K562 (cell line): Measurements from ENCODE around the gene MED15. TPM values are rescaled to one million over a fixed set of nuclear protein-coding genes. Genes with fewer than 3 reads are reported as not detected.
A peak's percentile ranks its signal among the peaks of the same experiment; 100 is the strongest.

Experiments
- CBX5 ChIP-seq: IDR thresholded peaks from 2 replicates; pipeline ENCODE4 v1.6.1; 2014; ENCODE audit warnings: low read depth, borderline replicate concordance
- ELK1 ChIP-seq: sonication (generic); formaldehyde crosslinking; IDR thresholded peaks from 2 replicates; pipeline ENCODE4 v1.8.1; 2022; ENCODE audit warnings: missing genetic modification reagents
- SMC3 ChIP-seq: conservative IDR thresholded peaks from 2 replicates; pipeline ENCODE4 v1.6.1; 2011; ENCODE audit warnings: low read depth, low read length, improper control_type of control experiment; ENCODE audit not compliant: insufficient read depth
- STAT6 ChIP-seq: sonication (generic); formaldehyde crosslinking; IDR thresholded peaks from 2 replicates; pipeline ENCODE4 v1.8.1; 2023; ENCODE audit warnings: mild to moderate bottlenecking, missing genetic modification reagents
- USF1 ChIP-seq: sonication (generic); formaldehyde crosslinking; IDR thresholded peaks from 2 replicates; pipeline ENCODE4 v1.9.0; 2022; ENCODE audit warnings: mild to moderate bottlenecking, missing genetic modification reagents
- ZBTB40 ChIP-seq, 2 experiments: fragments of 450-650 bp in 1 of 2; sonication (generic) in 1 of 2; formaldehyde crosslinking in 1 of 2; IDR thresholded peaks; 2 replicates each; pipeline versions ENCODE4 v1.7.1 to v1.9.0; 2016 to 2022; ENCODE audit warnings: inconsistent platforms in 1 of 2, mild to moderate bottlenecking in 1 of 2, missing genetic modification reagents in 1 of 2
- ZHX1 ChIP-seq: fragments of 150-350 bp; conservative IDR thresholded peaks from 2 replicates; pipeline ENCODE4 v1.6.1; 2014; ENCODE audit warnings: low read length
- polyA plus RNA-seq, 8 experiments: library from polyadenylated mRNA; depleted of rRNA in 4 of 8; stranded (reverse) in 5 of 8; unstranded in 3 of 8; fragments of >200 nt; fragmentation: Nextera tagmentation in 2 of 8; fragmentation: Illumina TruSeq in 1 of 8; extraction: Ambion mirVana in 2 of 8; extraction: Trizol in 1 of 8; gene quantifications; 2 replicates each; pipeline versions ENCODE4 v1.2.1 to v1.2.3, GENCODE V29; 2011 to 2014; ENCODE audit warnings: inconsistent platforms in 1 of 8, missing spikeins in 1 of 8
- total RNA-seq, 7 experiments: library from RNA; depleted of rRNA in 6 of 7; stranded (reverse); fragments of >200 nt in 6 of 7; fragmentation: Illumina TruSeq in 2 of 7; extraction: Trizol in 2 of 7; gene quantifications; 2 replicates each; pipeline versions ENCODE4 v1.2.1 to v1.2.3, GENCODE V29; 2011 to 2021; ENCODE audit warnings: low replicate concordance in 1 of 7

The MED15 gene
- total and polyA plus RNA-seq, 9 of the 15 experiments (the other 6 are each of a cell fraction or from before 2014, with no cell fraction given), result 4.0 to 271 (median 60.1) TPM

- TF ChIP-seq ZBTB40 (IDR thresholded peaks at IDR 0.05) (no peak), ZBTB40 (CRISPR knock-in tag; IDR thresholded peaks at IDR 0.05) (peak; percentile 66; the same call in 1 of the 2 replicates), CBX5 (no peak), USF1 (CRISPR knock-in tag) (no peak), SMC3 (no peak), ELK1 (CRISPR knock-in tag) (peak; percentile 77; the same call in 1 of the 2 replicates), ZHX1 (no peak), STAT6 (CRISPR knock-in tag) (peak; percentile 22; the same call in 1 of the 2 replicates)
Measured at GRCh38 chr22:20604092-20604747, 96.8 kb downstream of the MED15 start (continued).
